Left renal pelvis (tissue), 4 donors: ENCODE data around the gene TMEM269. TPM values are rescaled to one million over a fixed set of nuclear protein-coding genes. Genes with fewer than 3 reads are reported as not detected.

ENCODE experiments used
- DNase-seq, 4 donors: peaks; one replicate each; pipeline ENCODE4 v3.0.0-alpha.2; 2013; ENCODE audit warnings: low read depth in 4 of 4, low spot score in 3 of 4
- polyA plus RNA-seq, 4 donors: library from polyadenylated mRNA; unstranded; fragments of 120-200 nt; gene quantifications; one replicate each; pipeline ENCODE4 v1.2.1, GENCODE V29; 2013; ENCODE audit not compliant: insufficient read length in 4 of 4

The TMEM269 gene
- polyA plus RNA-seq, 4 donors = 0.47 to 1.0 (median 0.89) TPM

GRCh38 chr1:42817976-42818375, 33.2 kb downstream of the TMEM269 start:
- no peak for DNase-seq

GRCh38 chr1:42820813-42821212, 36.0 kb downstream of the TMEM269 start:
- DNase-seq = no peak

GRCh38 chr1:42821690-42822089, 36.9 kb downstream of the TMEM269 start:
- no peak for DNase-seq

GRCh38 chr1:42822800-42823392, 38.1 kb downstream of the TMEM269 start:
- no peak for DNase-seq

- no peak for DNase-seq
These were observed 39.8 kb downstream of the TMEM269 start for GRCh38 chr1:42824481-42825035.

GRCh38 chr1:42825036-42825851, 40.5 kb downstream of the TMEM269 start:
- DNase-seq = no peak

- no peak for DNase-seq
These were observed 45.8 kb downstream of the TMEM269 start for GRCh38 chr1:42830631-42831030.

GRCh38 chr1:42831273-42831672, 46.5 kb downstream of the TMEM269 start:
- DNase-seq = no peak

GRCh38 chr1:42832641-42833240, 48.0 kb downstream of the TMEM269 start:
- no peak for DNase-seq

GRCh38 chr1:42833981-42834380, 49.2 kb downstream of the TMEM269 start:
- DNase-seq = no peak

- DNase-seq = no peak
These were observed 50.0 kb downstream of the TMEM269 start for GRCh38 chr1:42834803-42835202.

GRCh38 chr1:42835422-42835821, 50.6 kb downstream of the TMEM269 start:
- DNase-seq = no peak

GRCh38 chr1:42837709-42838108, 52.9 kb downstream of the TMEM269 start:
- no peak for DNase-seq

- DNase-seq = no peak
These were observed 53.8 kb downstream of the TMEM269 start for GRCh38 chr1:42838482-42839190.

GRCh38 chr1:42841010-42841409, 56.2 kb downstream of the TMEM269 start:
- no peak for DNase-seq

- no peak for DNase-seq
These were observed 56.8 kb downstream of the TMEM269 start for GRCh38 chr1:42841440-42842147.

GRCh38 chr1:42844592-42845140, 59.9 kb downstream of the TMEM269 start:
- DNase-seq = no peak

GRCh38 chr1:42845193-42845592, 60.4 kb downstream of the TMEM269 start:
- no peak for DNase-seq

- DNase-seq = no peak
These were observed 61.1 kb downstream of the TMEM269 start for GRCh38 chr1:42845866-42846256.
